ENCODE measurements around the gene TMEM183A.
A peak's percentile ranks its signal among the peaks of the same experiment; 100 is the strongest.

The TMEM183A gene

GRCh38 chr1:203031467-203031866, 24.3 kb downstream of the TMEM183A start:
- H3K4me3 Mint-ChIP-seq, result no peak overlapping the region
- H3K27ac Mint-ChIP-seq, result no peak overlapping the region
- H3K4me1 Mint-ChIP-seq (ENCODE audit: low read depth), result peaks cover 16% of the 10 kb centered on the region
- H3K27me3 Mint-ChIP-seq (ENCODE audit: low read depth), result no peaks in the 10 kb centered on the region
- no peaks in the 10 kb centered on the region for H3K9me3 Mint-ChIP-seq
- no peak for DNase-seq (ENCODE audit: low spot score)
- no peaks in the 10 kb centered on the region for H3K36me3 Mint-ChIP-seq (ENCODE audit: low read depth)

GRCh38 chr1:203033287-203033686, 26.1 kb downstream of the TMEM183A start:
- Mint-ChIP-seq H3K4me1 (ENCODE audit: low read depth) (peaks cover 6% of the 10 kb centered on the region), H3K27me3 (ENCODE audit: low read depth) (no peaks in the 10 kb centered on the region), H3K9me3 (no peaks in the 10 kb centered on the region), H3K36me3 (ENCODE audit: low read depth) (no peaks in the 10 kb centered on the region), H3K4me3 (no peak overlapping the region), H3K27ac (no peak overlapping the region)
- DNase-seq (ENCODE audit: low spot score), result no peak

GRCh38 chr1:203033917-203034316, 26.7 kb downstream of the TMEM183A start:
- DNase-seq (ENCODE audit: low spot score), result no peak
- Mint-ChIP-seq H3K4me1 (ENCODE audit: low read depth) (peaks cover 3% of the 10 kb centered on the region), H3K9me3 (no peaks in the 10 kb centered on the region), H3K4me3 (no peak overlapping the region), H3K27ac (no peak overlapping the region), H3K36me3 (ENCODE audit: low read depth) (no peaks in the 10 kb centered on the region), H3K27me3 (ENCODE audit: low read depth) (no peaks in the 10 kb centered on the region)

- Mint-ChIP-seq H3K9me3 (no peaks in the 10 kb centered on the region), H3K27ac (no peak overlapping the region), H3K4me1 (ENCODE audit: low read depth) (peaks cover 4% of the 10 kb centered on the region), H3K36me3 (ENCODE audit: low read depth) (peaks cover 1% of the 10 kb centered on the region), H3K4me3 (no peak overlapping the region), H3K27me3 (ENCODE audit: low read depth) (no peaks in the 10 kb centered on the region)
- DNase-seq (ENCODE audit: low spot score), result no peak
Measured at GRCh38 chr1:203034422-203035110, 27.4 kb downstream of the TMEM183A start.

- H3K9me3 Mint-ChIP-seq, result no peaks in the 10 kb centered on the region
- no peak for DNase-seq (ENCODE audit: low spot score)
- H3K4me3 Mint-ChIP-seq, result no peak overlapping the region
- no peak overlapping the region for H3K27ac Mint-ChIP-seq
- H3K4me1 Mint-ChIP-seq (ENCODE audit: low read depth), result peaks cover 4% of the 10 kb centered on the region
- no peaks in the 10 kb centered on the region for H3K27me3 Mint-ChIP-seq (ENCODE audit: low read depth)
- H3K36me3 Mint-ChIP-seq (ENCODE audit: low read depth), result peaks cover 1% of the 10 kb centered on the region
Measured at GRCh38 chr1:203035111-203036000, 28.2 kb downstream of the TMEM183A start.

GRCh38 chr1:203036135-203036534, 29.0 kb downstream of the TMEM183A start:
- Mint-ChIP-seq H3K27me3 (ENCODE audit: low read depth) (no peaks in the 10 kb centered on the region), H3K4me3 (no peak overlapping the region), H3K36me3 (ENCODE audit: low read depth) (peaks cover 1% of the 10 kb centered on the region), H3K4me1 (ENCODE audit: low read depth) (peaks cover 4% of the 10 kb centered on the region), H3K27ac (no peak overlapping the region), H3K9me3 (no peaks in the 10 kb centered on the region)
- no peak for DNase-seq (ENCODE audit: low spot score)

- H3K9me3 Mint-ChIP-seq, result no peaks in the 10 kb centered on the region
- peaks cover 1% of the 10 kb centered on the region for H3K36me3 Mint-ChIP-seq (ENCODE audit: low read depth)
- no peak overlapping the region for H3K4me3 Mint-ChIP-seq
- H3K4me1 Mint-ChIP-seq (ENCODE audit: low read depth), result peaks cover 4% of the 10 kb centered on the region
- no peak for DNase-seq (ENCODE audit: low spot score)
- H3K27me3 Mint-ChIP-seq (ENCODE audit: low read depth), result no peaks in the 10 kb centered on the region
- no peak overlapping the region for H3K27ac Mint-ChIP-seq
Measured at GRCh38 chr1:203036537-203036936, 29.4 kb downstream of the TMEM183A start.

- H3K9me3 Mint-ChIP-seq, result no peaks in the 10 kb centered on the region
- peaks cover 4% of the 10 kb centered on the region for H3K4me1 Mint-ChIP-seq (ENCODE audit: low read depth)
- no peak overlapping the region for H3K27ac Mint-ChIP-seq
- peaks cover 1% of the 10 kb centered on the region for H3K36me3 Mint-ChIP-seq (ENCODE audit: low read depth)
- H3K4me3 Mint-ChIP-seq, result no peak overlapping the region
- H3K27me3 Mint-ChIP-seq (ENCODE audit: low read depth), result no peaks in the 10 kb centered on the region
- no peak for DNase-seq (ENCODE audit: low spot score)
Measured at GRCh38 chr1:203037509-203038190, 30.5 kb downstream of the TMEM183A start.

- no peak overlapping the region for H3K4me3 Mint-ChIP-seq
Measured at GRCh38 chr1:203038217-203038741, 31.1 kb downstream of the TMEM183A start.

GRCh38 chr1:203038891-203039608, 31.9 kb downstream of the TMEM183A start:
- Mint-ChIP-seq H3K27ac (no peak overlapping the region), H3K27me3 (ENCODE audit: low read depth) (no peaks in the 10 kb centered on the region), H3K36me3 (ENCODE audit: low read depth) (peaks cover 4% of the 10 kb centered on the region), H3K4me1 (ENCODE audit: low read depth) (peaks cover 3% of the 10 kb centered on the region), H3K9me3 (no peaks in the 10 kb centered on the region), H3K4me3 (no peak overlapping the region)
- DNase-seq (ENCODE audit: low spot score), result peak; percentile 32

More at GRCh38 chr1:203038217-203038741, 31.1 kb downstream of the TMEM183A start:
- DNase-seq (ENCODE audit: low spot score), result no peak
- no peaks in the 10 kb centered on the region for H3K27me3 Mint-ChIP-seq (ENCODE audit: low read depth)
- no peaks in the 10 kb centered on the region for H3K9me3 Mint-ChIP-seq
- no peak overlapping the region for H3K27ac Mint-ChIP-seq
- peaks cover 4% of the 10 kb centered on the region for H3K36me3 Mint-ChIP-seq (ENCODE audit: low read depth)
- H3K4me1 Mint-ChIP-seq (ENCODE audit: low read depth), result peaks cover 4% of the 10 kb centered on the region

- no peak overlapping the region for H3K27ac Mint-ChIP-seq
- peaks cover 4% of the 10 kb centered on the region for H3K36me3 Mint-ChIP-seq (ENCODE audit: low read depth)
- H3K4me3 Mint-ChIP-seq, result no peak overlapping the region
- peaks cover 1% of the 10 kb centered on the region for H3K4me1 Mint-ChIP-seq (ENCODE audit: low read depth)
- no peak for DNase-seq (ENCODE audit: low spot score)
- H3K9me3 Mint-ChIP-seq, result no peaks in the 10 kb centered on the region
- H3K27me3 Mint-ChIP-seq (ENCODE audit: low read depth), result no peaks in the 10 kb centered on the region
Measured at GRCh38 chr1:203039609-203040512, 32.7 kb downstream of the TMEM183A start.

GRCh38 chr1:203040513-203041275, 33.5 kb downstream of the TMEM183A start:
- H3K27ac Mint-ChIP-seq, result no peak overlapping the region
- no peaks in the 10 kb centered on the region for H3K27me3 Mint-ChIP-seq (ENCODE audit: low read depth)
- no peak overlapping the region for H3K4me3 Mint-ChIP-seq
- no peaks in the 10 kb centered on the region for H3K9me3 Mint-ChIP-seq
- H3K36me3 Mint-ChIP-seq (ENCODE audit: low read depth), result peaks cover 6% of the 10 kb centered on the region
- H3K4me1 Mint-ChIP-seq (ENCODE audit: low read depth), result peaks cover 1% of the 10 kb centered on the region
- DNase-seq (ENCODE audit: low spot score), result no peak
